HepG2 (cell line): ENCODE measurements around the gene P4HA3. TPM values are rescaled to one million over a fixed set of nuclear protein-coding genes. Genes with fewer than 3 reads are reported as not detected.

Experiments
- ATAC-seq: fragments of 200-7000 bp; cut with Tn5 transposase; 3 replicates; pipeline ENCODE4 v1.9.1; 2020; ENCODE audit warnings: mild to moderate bottlenecking, moderate library complexity
- BruUV-seq: library from RNA; stranded (reverse); fragments of 400-500 nt; replicated peaks from 2 replicates; lab custom pipeline; 2021; lab: Mats Ljungman, UMichigan
- CTCF ChIA-PET: fragments of 300-600 bp; formaldehyde crosslinking; extraction: SDS; loops from one replicate; lab custom pipeline; 2021; ENCODE audit warnings: low total read pairs, inconsistent platforms, low intra/inter-chr PET ratio; lab: Yijun Ruan, JAX
- POLR2A ChIA-PET: fragments of 350-600 bp; sonication (Branson Sonifier 250); formaldehyde crosslinking; loops from one replicate; lab custom pipeline; 2020; ENCODE audit warnings: antibody characterized with exemption, inconsistent platforms; lab: Yijun Ruan, JAX
- DNase-seq: peaks from one replicate; pipeline ENCODE4 v3.0.0-alpha.2; 2015; ENCODE audit warnings: low spot score
- FAIRE-seq: peaks from 3 replicates; lab custom pipeline; 2011; peaks lifted over from hg19 to GRCh38; lab: Jason Lieb, UNC
- H2AFZ ChIP-seq: one replicate; pipeline ENCODE4 v1.6.1; 2011; ENCODE audit warnings: low read length, inconsistent platforms
- H3K27ac ChIP-seq: fragments of 300-600 bp; 3 replicates; pipeline ENCODE4 v1.8.0; 2011; ENCODE audit warnings: mixed run types, mild to moderate bottlenecking, mixed read lengths, low read length, inconsistent platforms; ENCODE audit not compliant: insufficient read depth; ENCODE audit errors: extremely low read length
- H3K27me3 ChIP-seq, 2 experiments: fragments of 200-600 bp in 1 of 2; 2 replicates in 1 of 2; 3 replicates in 1 of 2; pipeline versions ENCODE4 v1.6.0 to v1.8.0; 2011; ENCODE audit warnings: low read length in 2 of 2, mild to moderate bottlenecking in 2 of 2, moderate library complexity in 2 of 2, inconsistent platforms in 1 of 2; ENCODE audit not compliant: insufficient read depth in 2 of 2, control insufficient read depth in 1 of 2
- H3K36me3 ChIP-seq, 2 experiments: fragments of 200-600 bp in 1 of 2; replicated peaks in 1 of 2; 2 replicates in 1 of 2; 3 replicates in 1 of 2; pipeline versions ENCODE4 v1.5.1 to v1.8.0; 2011; ENCODE audit warnings: low read length in 2 of 2, inconsistent platforms in 1 of 2; ENCODE audit not compliant: insufficient read depth in 2 of 2, control insufficient read depth in 1 of 2
- H3K4me1 ChIP-seq: 2 replicates; pipeline ENCODE4 v1.5.1; 2012; ENCODE audit warnings: low read length, inconsistent platforms; ENCODE audit not compliant: insufficient read depth
- H3K4me2 ChIP-seq: 2 replicates; pipeline ENCODE4 v1.6.0; 2011; ENCODE audit warnings: low read depth, low read length, inconsistent platforms
- H3K4me3 ChIP-seq, 3 experiments: fragments of 200-600 bp in 1 of 3; sonication (generic), shearing (Covaris generic) in 1 of 3; replicated peaks in 1 of 3; 2 replicates each; pipeline ENCODE4 v1.5.1; 2011 to 2016; ENCODE audit warnings: low read length in 3 of 3, inconsistent platforms in 2 of 3, low read depth in 2 of 3, mild to moderate bottlenecking in 2 of 3, control low read depth in 1 of 3, mixed read lengths in 1 of 3; ENCODE audit not compliant: insufficient read depth in 1 of 3
- H3K79me2 ChIP-seq: one replicate; pipeline ENCODE4 v1.6.1; 2011; ENCODE audit warnings: low read length, inconsistent platforms; ENCODE audit not compliant: insufficient read depth
- H3K9ac ChIP-seq: 2 replicates; pipeline ENCODE4 v1.6.0; 2011; ENCODE audit warnings: mild to moderate bottlenecking, low read depth, low read length, inconsistent platforms; ENCODE audit not compliant: insufficient read depth
- H3K9me3 ChIP-seq: 2 replicates; pipeline ENCODE4 v1.5.1; 2012; ENCODE audit warnings: mild to moderate bottlenecking, low read length
- H4K20me1 ChIP-seq: 2 replicates; pipeline ENCODE4 v1.6.0; 2011; ENCODE audit warnings: inconsistent platforms, mild to moderate bottlenecking, low read length, moderate library complexity; ENCODE audit not compliant: insufficient read depth
- ATF1 ChIP-seq: IDR thresholded peaks from 2 replicates; pipeline ENCODE4 v1.6.1; 2016; ENCODE audit warnings: mild to moderate bottlenecking, control low read depth
- GABPA ChIP-seq, 2 experiments: IDR thresholded peaks; 2 replicates each; pipeline ENCODE4 v1.6.1; 2011 to 2016; ENCODE audit warnings: low read depth in 2 of 2, low read length in 1 of 2, missing biosample characterization in 1 of 2, missing genetic modification characterization in 1 of 2
- HDAC6 ChIP-seq: fragments of 200-600 bp; sonication (generic); IDR thresholded peaks from 2 replicates; pipeline ENCODE4 v1.7.0; 2017; ENCODE audit warnings: mild to moderate bottlenecking, antibody characterized with exemption, low read length, low read depth
- JARID2 ChIP-seq: sonication (generic); formaldehyde crosslinking; IDR thresholded peaks from 2 replicates; pipeline ENCODE4 v1.8.1; 2023; ENCODE audit warnings: missing genetic modification reagents, inconsistent platforms; ENCODE audit not compliant: insufficient replicate concordance
- JDP2 ChIP-seq: sonication (generic); formaldehyde crosslinking; IDR thresholded peaks from 2 replicates; pipeline ENCODE4 v1.8.1; 2022; ENCODE audit warnings: missing genetic modification reagents, borderline replicate concordance
- KDM1A ChIP-seq: IDR thresholded peaks from 2 replicates; pipeline ENCODE4 v1.6.1; 2016; ENCODE audit warnings: missing compliant biosample characterization
- KDM5A ChIP-seq: fragments of 200-600 bp; sonication (generic); IDR thresholded peaks from 2 replicates; pipeline ENCODE4 v1.7.0; 2018; ENCODE audit warnings: antibody characterized with exemption, mild to moderate bottlenecking, low read length, borderline replicate concordance
- TRAFD1 ChIP-seq: sonication (generic); formaldehyde crosslinking; IDR thresholded peaks from 2 replicates; pipeline ENCODE4 v1.5.1; 2020; ENCODE audit warnings: missing genetic modification reagents, mild to moderate bottlenecking, borderline replicate concordance
- ZEB1 ChIP-seq: IDR thresholded peaks from 2 replicates; pipeline ENCODE4 v1.6.1; 2012; ENCODE audit warnings: mild to moderate bottlenecking, low read depth, inconsistent platforms; ENCODE audit not compliant: insufficient replicate concordance
- ZFP1 ChIP-seq: IDR thresholded peaks from 2 replicates; pipeline ENCODE4 v1.6.1; 2016
- ZKSCAN8 ChIP-seq: IDR thresholded peaks from 2 replicates; pipeline ENCODE4 v1.6.1; 2016; ENCODE audit warnings: borderline replicate concordance, missing genetic modification reagents, missing compliant biosample characterization
- ZNF138 ChIP-seq: sonication (generic); formaldehyde crosslinking; IDR thresholded peaks from 2 replicates; pipeline ENCODE4 v1.5.0; 2020; ENCODE audit warnings: mild to moderate bottlenecking, low read depth, missing genetic modification reagents
- ZNF205 ChIP-seq: IDR thresholded peaks from 2 replicates; pipeline ENCODE4 v1.6.1; 2018; ENCODE audit warnings: missing biosample characterization, missing genetic modification reagents
- in situ Hi-C: cut with HindIII; loops from 2 replicates; pipeline ENCODE4 v1.10.0; 2017; ENCODE audit warnings: low pct_unique_long_range_greater_than_20kb; ENCODE audit not compliant: extremely low pct_ligation_motif_present
- intact Hi-C: fragments of 100-400 bp; cut with micrococcal nuclease; formaldehyde crosslinking; loops from one replicate; pipeline ENCODE4 v1.10.0; 2022; ENCODE audit not compliant: unreplicated experiment
- polyA plus RNA-seq, 8 experiments: library from polyadenylated mRNA; depleted of rRNA in 3 of 8; stranded (reverse) in 7 of 8; unstranded in 1 of 8; fragments of >200 nt; fragmentation: Illumina TruSeq in 4 of 8; extraction: Trizol in 4 of 8; gene quantifications; 2 replicates each; pipeline versions ENCODE4 v1.2.1 to v1.2.3, GENCODE V29; 2011 to 2016; ENCODE audit warnings: low read depth in 4 of 8, missing spikeins in 1 of 8, mixed read lengths in 1 of 8; ENCODE audit not compliant: insufficient read depth in 1 of 8
- total RNA-seq, 5 experiments: library from RNA; depleted of rRNA; stranded (reverse); fragments of >200 nt; fragmentation: Illumina TruSeq; extraction: Trizol; gene quantifications; 2 replicates each; pipeline ENCODE4 v1.2.3, GENCODE V29; 2016; ENCODE audit warnings: low read depth in 1 of 5

P4HA3 gene
- total and polyA plus RNA-seq, 2 of the 13 experiments (the other 11 are each of a cell fraction or from before 2014, with no cell fraction given), result not detected

DNA sequence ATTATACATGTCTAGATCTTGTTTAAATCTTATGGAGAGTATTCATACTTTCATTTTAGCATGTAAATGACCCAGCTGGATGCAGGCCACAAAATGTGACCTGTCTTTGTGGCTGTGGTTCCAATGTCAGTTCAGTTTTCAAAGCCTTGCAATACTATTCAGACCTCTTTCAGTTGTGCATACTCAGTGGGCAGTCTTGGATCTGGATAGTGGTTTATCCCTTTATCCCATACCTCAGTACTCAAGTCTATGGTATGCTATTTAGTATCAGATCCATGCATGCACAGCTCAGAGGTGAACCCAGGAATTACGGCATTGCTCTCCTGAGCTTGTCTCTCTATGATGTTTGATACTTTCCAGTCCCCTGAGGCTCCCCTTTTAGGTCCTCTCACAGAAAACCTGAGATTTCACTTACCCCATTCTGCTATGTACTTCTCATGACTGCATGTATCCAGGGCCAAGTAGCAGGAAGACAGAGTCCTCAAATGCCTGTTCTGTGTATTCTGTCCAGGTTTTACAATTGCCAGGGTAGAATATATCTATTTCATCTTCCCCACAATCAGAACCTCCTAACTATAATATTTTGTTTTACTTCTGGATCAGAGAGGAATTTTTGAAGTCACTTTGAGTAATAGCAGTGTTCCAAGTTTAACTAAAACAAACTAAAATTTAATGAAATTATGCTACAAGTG is 6.9 kb upstream of the P4HA3 start (continued):
- TF ChIP-seq JARID2 (CRISPR knock-in tag) (no peak), ZEB1 (no peak)

DNA sequence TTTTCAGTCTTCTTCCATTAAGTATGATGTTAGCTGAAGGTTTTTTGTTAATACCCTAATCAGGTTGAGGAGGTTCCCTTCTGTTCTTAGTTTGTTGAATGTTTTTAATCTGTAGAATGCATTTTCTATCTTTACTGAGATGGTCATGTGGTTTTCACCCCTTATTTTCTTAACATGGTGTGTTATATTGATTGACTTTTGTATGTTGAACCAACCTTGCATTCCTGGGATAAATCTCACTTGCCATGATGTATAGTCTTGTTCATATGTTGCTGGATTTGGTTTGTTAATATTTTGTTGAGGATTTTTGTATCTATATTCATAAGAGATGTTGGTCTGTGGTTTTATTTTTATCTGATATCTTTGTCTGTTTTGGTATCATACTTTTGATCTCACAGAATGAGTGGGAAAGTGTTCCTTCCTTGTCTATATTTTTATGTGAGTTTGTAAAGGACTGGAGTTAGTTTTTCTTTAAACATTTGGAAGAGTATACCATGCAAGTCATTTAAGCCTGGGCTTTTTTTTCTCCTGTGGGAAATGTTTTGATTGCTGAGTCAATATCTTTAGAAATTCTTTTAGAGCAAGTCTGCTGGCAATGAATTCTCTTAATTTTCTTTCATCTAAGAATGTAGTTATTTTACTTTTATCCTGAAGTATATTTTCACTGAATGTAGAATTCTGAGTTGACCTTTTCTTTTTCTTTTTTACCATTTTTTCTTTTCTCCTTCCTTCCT is 5.5 kb upstream of the P4HA3 start:
- FAIRE-seq (no peak), DNase-seq (no peak), ATAC-seq (no peak)
- CTCF ChIA-PET, result no interaction called here
- H3K27me3 ChIP-seq, result peaks cover 0 to 4% of the 10 kb centered on the region in 2 experiments; a peak in 1 of 5 replicates
- H3K4me3 ChIP-seq, result no peak overlapping the region
- H3K36me3 ChIP-seq, result no peaks in the 10 kb centered on the region
- no peak overlapping the region for H3K4me2 ChIP-seq
- BruUV-seq, result no TSS peak
- intact Hi-C loops (no loop called here), in situ Hi-C loops (no loop called here)
- no peak overlapping the region for H3K27ac ChIP-seq
- no peak for TF ChIP-seq ZFP1
- no peak for TF ChIP-seq ZKSCAN8 (CRISPR knock-in tag)
- no peak for TF ChIP-seq ZNF205 (CRISPR knock-in tag)
- no peak for TF ChIP-seq KDM1A (CRISPR knock-in tag)
- TF ChIP-seq ZNF138, result no peak
- TF ChIP-seq GABPA (IDR thresholded peaks at IDR 0.05; ENCODE audit: low read depth, low read length), result no peak
- TF ChIP-seq GABPA (CRISPR knock-in tag; IDR thresholded peaks at IDR 0.05; ENCODE audit: low read depth), result no peak
- no peak for TF ChIP-seq TRAFD1 (CRISPR knock-in tag)
- TF ChIP-seq ATF1 (CRISPR knock-in tag), result no peak
- TF ChIP-seq HDAC6, result no peak
- no peak for TF ChIP-seq KDM5A
- no peak for TF ChIP-seq JDP2 (CRISPR knock-in tag)
- no peak overlapping the region for H2AFZ ChIP-seq
- no peak overlapping the region for H3K9ac ChIP-seq
- H3K4me1 ChIP-seq, result no peaks in the 10 kb centered on the region
- no peaks in the 10 kb centered on the region for H3K79me2 ChIP-seq
- H4K20me1 ChIP-seq, result no peaks in the 10 kb centered on the region
- peaks cover 14% of the 10 kb centered on the region for H3K9me3 ChIP-seq
- POLR2A ChIA-PET, result no interaction called here
